22Rv1 (cell line): ENCODE measurements around the gene MRPL45.

Experiments
- H3K27ac ChIP-seq: fragments of 450-650 bp; 2 replicates; pipeline ENCODE4 v1.5.1; 2017
- ZFX ChIP-seq: fragments of 450-650 bp; IDR thresholded peaks from 2 replicates; pipeline ENCODE4 v1.6.1; 2017; ENCODE audit warnings: antibody characterized with exemption, borderline replicate concordance
- TF ChIP-seq, protein P1 (sequence below): fragments of 450-650 bp; IDR thresholded peaks from 2 replicates; pipeline ENCODE4 v1.5.1; 2017; ENCODE audit warnings: mild to moderate bottlenecking

Gene MRPL45

GRCh38 chr17:38341035-38341721, 44.2 kb downstream of the MRPL45 start:
- H3K27ac ChIP-seq = no peak overlapping the region
- TF ChIP-seq, protein P1, sequence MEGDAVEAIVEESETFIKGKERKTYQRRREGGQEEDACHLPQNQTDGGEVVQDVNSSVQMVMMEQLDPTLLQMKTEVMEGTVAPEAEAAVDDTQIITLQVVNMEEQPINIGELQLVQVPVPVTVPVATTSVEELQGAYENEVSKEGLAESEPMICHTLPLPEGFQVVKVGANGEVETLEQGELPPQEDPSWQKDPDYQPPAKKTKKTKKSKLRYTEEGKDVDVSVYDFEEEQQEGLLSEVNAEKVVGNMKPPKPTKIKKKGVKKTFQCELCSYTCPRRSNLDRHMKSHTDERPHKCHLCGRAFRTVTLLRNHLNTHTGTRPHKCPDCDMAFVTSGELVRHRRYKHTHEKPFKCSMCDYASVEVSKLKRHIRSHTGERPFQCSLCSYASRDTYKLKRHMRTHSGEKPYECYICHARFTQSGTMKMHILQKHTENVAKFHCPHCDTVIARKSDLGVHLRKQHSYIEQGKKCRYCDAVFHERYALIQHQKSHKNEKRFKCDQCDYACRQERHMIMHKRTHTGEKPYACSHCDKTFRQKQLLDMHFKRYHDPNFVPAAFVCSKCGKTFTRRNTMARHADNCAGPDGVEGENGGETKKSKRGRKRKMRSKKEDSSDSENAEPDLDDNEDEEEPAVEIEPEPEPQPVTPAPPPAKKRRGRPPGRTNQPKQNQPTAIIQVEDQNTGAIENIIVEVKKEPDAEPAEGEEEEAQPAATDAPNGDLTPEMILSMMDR = no peak
- no peak for TF ChIP-seq ZFX

DNA sequence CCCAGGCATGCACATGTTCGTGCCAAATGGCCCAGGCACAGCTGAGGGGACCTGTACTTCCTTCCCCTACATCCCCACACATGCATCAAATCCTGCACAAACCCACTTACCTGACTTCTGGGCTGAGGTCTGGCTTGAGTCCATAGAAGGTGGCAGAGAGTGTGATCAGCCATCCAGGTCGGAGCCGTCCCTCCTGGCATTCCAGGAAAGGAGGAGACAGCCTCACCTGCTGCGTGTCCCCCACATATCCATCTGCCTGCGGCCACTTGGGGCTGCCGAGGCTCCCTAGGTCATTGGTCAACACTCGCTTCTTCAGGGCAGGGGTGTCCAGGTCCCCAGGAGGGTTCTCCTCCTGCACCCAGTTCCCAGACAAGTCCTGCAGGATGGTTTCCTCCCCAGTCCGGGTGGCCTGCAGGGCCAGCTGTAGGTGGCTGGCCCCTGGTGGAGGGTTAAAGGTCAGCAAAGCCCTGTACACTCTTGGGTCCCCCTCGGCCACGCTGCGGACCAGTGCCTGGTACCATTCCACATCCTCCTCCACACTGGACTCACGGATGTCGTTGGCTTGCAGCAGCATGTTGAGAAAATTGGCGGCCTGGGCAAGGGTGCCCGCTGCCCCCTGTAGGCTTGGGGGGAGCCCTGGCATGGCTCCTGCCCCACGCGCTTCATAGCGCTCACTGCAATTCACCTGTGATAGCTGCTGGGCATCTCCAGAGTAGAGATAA, 46.1 kb downstream of the MRPL45 start:
- H3K27ac ChIP-seq = no peak overlapping the region
- no peak for TF ChIP-seq ZFX
- TF ChIP-seq, protein P1 = no peak

GRCh38 chr17:38343608-38344419, 46.8 kb downstream of the MRPL45 start, which contains the start of gene GPR179:
GPR179 (minus strand) TSS chr17:38343956; CDS start chr17:38343789, 167 bp downstream.
- TF ChIP-seq ZFX = no peak
- TF ChIP-seq, protein P1 = no peak

GRCh38 chr17:38344420-38344745, 47.4 kb downstream of the MRPL45 start:
- no peak overlapping the region for H3K27ac ChIP-seq
- TF ChIP-seq, protein P1 = no peak
- no peak for TF ChIP-seq ZFX

More at GRCh38 chr17:38343608-38344419, 46.8 kb downstream of the MRPL45 start, which contains the start of gene GPR179:
- no peak within 1 kb of the TSS for H3K27ac ChIP-seq

DNA sequence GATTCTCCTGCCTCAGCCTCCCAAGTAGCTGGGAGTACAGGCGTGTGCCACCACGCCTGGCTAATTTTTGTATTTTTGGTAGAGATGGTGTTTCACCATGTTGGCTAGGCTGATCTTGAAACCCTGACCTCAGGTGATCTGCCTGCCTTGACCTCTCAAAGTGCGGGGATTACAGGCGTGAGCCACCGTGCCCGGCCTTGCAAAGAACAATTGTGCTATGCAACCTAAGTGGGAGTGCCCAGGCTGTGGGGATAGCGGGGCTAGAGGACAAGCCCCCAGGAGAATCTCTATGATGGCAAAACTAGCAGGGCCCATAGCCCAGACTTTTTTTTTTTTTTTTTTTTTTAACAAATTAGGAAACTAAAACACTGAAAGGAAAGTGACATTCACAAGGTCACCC, 48.8 kb downstream of the MRPL45 start:
- no peak overlapping the region for H3K27ac ChIP-seq
- TF ChIP-seq ZFX = no peak
- TF ChIP-seq, protein P1 = no peak

- TF ChIP-seq, protein P1 = peak; percentile 97
- no peak for TF ChIP-seq ZFX
- 0 out of 2 replicates have a peak overlapping the region, but pooled peaks have one; percentile 1 for H3K27ac ChIP-seq
Observed at GRCh38 chr17:38349097-38349730, 52.2 kb downstream of the MRPL45 start.
